Liver (tissue), 3 donors: ENCODE data around the gene DCLK3.

Experiments
- ATF3 ChIP-seq: IDR thresholded peaks from 2 replicates; pipeline ENCODE4 v1.6.1; 2016; ENCODE audit warnings: antibody characterized with exemption
- EGR1 ChIP-seq, 2 donors: IDR thresholded peaks; 2 replicates each; pipeline ENCODE4 v1.6.1; 2016 to 2018; ENCODE audit warnings: antibody characterized with exemption in 2 of 2, low read depth in 2 of 2
- FOXA2 ChIP-seq: IDR thresholded peaks from 2 replicates; pipeline ENCODE4 v1.6.1; 2016; ENCODE audit warnings: antibody characterized with exemption
- GABPA ChIP-seq, 2 donors: IDR thresholded peaks in 1 of 2; conservative IDR thresholded peaks in 1 of 2; 2 replicates each; pipeline ENCODE4 v1.6.1; 2016; ENCODE audit warnings: antibody characterized with exemption in 2 of 2, mild to moderate bottlenecking in 1 of 2, moderate library complexity in 1 of 2
- MAX ChIP-seq: IDR thresholded peaks from 2 replicates; pipeline ENCODE4 v1.6.1; 2016; ENCODE audit warnings: antibody characterized with exemption
- RAD21 ChIP-seq, 2 donors: IDR thresholded peaks; 2 replicates each; pipeline ENCODE4 v1.6.1; 2016; ENCODE audit warnings: antibody characterized with exemption in 2 of 2, mild to moderate bottlenecking in 2 of 2
- REST ChIP-seq: IDR thresholded peaks from 2 replicates; pipeline ENCODE4 v1.6.1; 2016; ENCODE audit warnings: antibody characterized with exemption, mild to moderate bottlenecking
- SP1 ChIP-seq: IDR thresholded peaks from 2 replicates; pipeline ENCODE4 v1.6.1; 2018; ENCODE audit warnings: antibody characterized with exemption, mild to moderate bottlenecking
- TAF1 ChIP-seq: conservative IDR thresholded peaks from 2 replicates; pipeline ENCODE4 v1.6.1; 2016; ENCODE audit warnings: antibody characterized with exemption, mild to moderate bottlenecking
- YY1 ChIP-seq: IDR thresholded peaks from 2 replicates; pipeline ENCODE4 v1.6.1; 2016; ENCODE audit warnings: antibody characterized with exemption, mild to moderate bottlenecking
- ZBTB33 ChIP-seq: IDR thresholded peaks from 2 replicates; pipeline ENCODE4 v1.6.1; 2016; ENCODE audit warnings: antibody characterized with exemption
- TF ChIP-seq, protein P1 (sequence below): fragments of 150-350 bp; IDR thresholded peaks from 2 replicates; pipeline ENCODE4 v1.5.1; 2017; ENCODE audit warnings: improper control_type of control experiment, low read depth, low read length; ENCODE audit not compliant: missing input control
- donor health status: healthy.
- donor health status: healthy.

DNA sequence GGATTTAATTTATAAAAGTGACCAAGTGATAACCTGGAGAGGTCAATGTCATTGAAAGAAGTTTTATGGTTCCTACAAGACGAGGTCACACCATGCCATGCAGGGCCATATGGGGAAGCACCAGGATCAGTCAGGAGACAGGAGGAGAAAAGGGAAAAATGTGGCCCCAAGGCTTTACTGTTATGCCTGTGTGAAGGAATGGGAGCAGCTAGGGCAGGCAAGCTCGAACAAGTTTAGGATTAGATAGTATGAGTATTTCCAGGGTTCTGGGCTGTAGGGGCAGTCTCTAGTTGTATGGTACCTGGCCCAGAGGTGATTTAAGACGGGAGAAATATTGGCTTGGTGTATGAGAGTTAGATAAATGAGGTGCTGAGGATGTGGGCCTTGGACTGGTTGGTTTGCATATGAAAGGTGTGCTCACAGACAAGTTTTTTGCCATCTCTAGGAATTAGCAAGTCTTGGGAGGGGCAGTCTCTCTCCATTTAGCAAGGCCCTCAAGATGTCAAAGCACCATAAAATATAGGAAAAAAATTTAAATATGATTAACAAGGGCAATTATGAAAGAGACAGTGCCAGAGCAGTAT, 36.3 kb upstream of the DCLK3 start:
- TF ChIP-seq SP1, result no peak
- no peak for TF ChIP-seq MAX
- TF ChIP-seq, protein P1, sequence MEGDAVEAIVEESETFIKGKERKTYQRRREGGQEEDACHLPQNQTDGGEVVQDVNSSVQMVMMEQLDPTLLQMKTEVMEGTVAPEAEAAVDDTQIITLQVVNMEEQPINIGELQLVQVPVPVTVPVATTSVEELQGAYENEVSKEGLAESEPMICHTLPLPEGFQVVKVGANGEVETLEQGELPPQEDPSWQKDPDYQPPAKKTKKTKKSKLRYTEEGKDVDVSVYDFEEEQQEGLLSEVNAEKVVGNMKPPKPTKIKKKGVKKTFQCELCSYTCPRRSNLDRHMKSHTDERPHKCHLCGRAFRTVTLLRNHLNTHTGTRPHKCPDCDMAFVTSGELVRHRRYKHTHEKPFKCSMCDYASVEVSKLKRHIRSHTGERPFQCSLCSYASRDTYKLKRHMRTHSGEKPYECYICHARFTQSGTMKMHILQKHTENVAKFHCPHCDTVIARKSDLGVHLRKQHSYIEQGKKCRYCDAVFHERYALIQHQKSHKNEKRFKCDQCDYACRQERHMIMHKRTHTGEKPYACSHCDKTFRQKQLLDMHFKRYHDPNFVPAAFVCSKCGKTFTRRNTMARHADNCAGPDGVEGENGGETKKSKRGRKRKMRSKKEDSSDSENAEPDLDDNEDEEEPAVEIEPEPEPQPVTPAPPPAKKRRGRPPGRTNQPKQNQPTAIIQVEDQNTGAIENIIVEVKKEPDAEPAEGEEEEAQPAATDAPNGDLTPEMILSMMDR, result no peak
- TF ChIP-seq YY1, result no peak
- TF ChIP-seq RAD21 (IDR thresholded peaks at IDR 0.05), result no peak
- TF ChIP-seq ATF3, result no peak
- TF ChIP-seq GABPA (IDR thresholded peaks at IDR 0.05 in 1 of 2, conservative IDR thresholded peaks at IDR 0.05 in 1 of 2), result no peak
- no peak for TF ChIP-seq TAF1
- TF ChIP-seq EGR1 (IDR thresholded peaks at IDR 0.05; ENCODE audit: low read depth in 2 of 2), result no peak
- TF ChIP-seq REST, result no peak
- no peak for TF ChIP-seq ZBTB33
- TF ChIP-seq FOXA2, result no peak
